ENCODE results near the gene LAMA2.

Gene LAMA2

GRCh38 chr6:128981716-128982115 is 98.8 kb downstream of the LAMA2 start:
- H3K27me3 ChIP-seq (replicated peaks in 2 of 5; ENCODE audit: control insufficient read depth in 4 of 5, insufficient read depth in 5 of 5, low read length in 4 of 5): no peaks in the 10 kb centered on the region
- H3K4me1 ChIP-seq (ENCODE audit: control extremely low read depth in 1 of 4, control insufficient read depth in 4 of 4, insufficient read depth in 4 of 4, low read length in 3 of 4): no peaks in the 10 kb centered on the region
- ChIA-PET CTCF (no interaction called here), POLR2A (no interaction called here)
- no peaks in the 10 kb centered on the region for H3K36me3 ChIP-seq (ENCODE audit: control insufficient read depth in 4 of 4, insufficient read depth in 4 of 4, low read length in 3 of 4)
- no peaks in the 10 kb centered on the region for H3K9me3 ChIP-seq (ENCODE audit: control extremely low read depth in 1 of 5, control insufficient read depth in 4 of 5, insufficient read depth in 2 of 5, low read depth in 1 of 5, low read length in 4 of 5)
- 86% methylated on average over 3 of the region's 3 CpGs for WGBS (ENCODE audit: insufficient coverage)
- DNase-seq: no peak
- no peak overlapping the region for H3K4me3 ChIP-seq (ENCODE audit: control insufficient read depth in 1 of 7, extremely low read depth in 1 of 7, insufficient read depth in 4 of 7, low read depth in 2 of 7, low read length in 6 of 7)
- H3K27ac ChIP-seq (ENCODE audit: insufficient read depth in 1 of 2, low read depth in 1 of 2, low read length in 2 of 2, poor library complexity in 1 of 2, severe bottlenecking in 2 of 2): no peak overlapping the region

- 100% methylated on average over 1 of the region's 3 CpGs for WGBS (ENCODE audit: insufficient coverage)
- DNase-seq: no peak
- Histone ChIP-seq H3K4me1 (ENCODE audit: control extremely low read depth in 1 of 4, control insufficient read depth in 4 of 4, insufficient read depth in 4 of 4, low read length in 3 of 4) (no peaks in the 10 kb centered on the region), H3K36me3 (ENCODE audit: control insufficient read depth in 4 of 4, insufficient read depth in 4 of 4, low read length in 3 of 4) (no peaks in the 10 kb centered on the region), H3K27me3 (replicated peaks in 2 of 5; ENCODE audit: control insufficient read depth in 4 of 5, insufficient read depth in 5 of 5, low read length in 4 of 5) (no peaks in the 10 kb centered on the region), H3K9me3 (ENCODE audit: control extremely low read depth in 1 of 5, control insufficient read depth in 4 of 5, insufficient read depth in 2 of 5, low read depth in 1 of 5, low read length in 4 of 5) (no peaks in the 10 kb centered on the region), H3K4me3 (ENCODE audit: control insufficient read depth in 1 of 7, extremely low read depth in 1 of 7, insufficient read depth in 4 of 7, low read depth in 2 of 7, low read length in 6 of 7) (no peak overlapping the region), H3K27ac (ENCODE audit: insufficient read depth in 1 of 2, low read depth in 1 of 2, low read length in 2 of 2, poor library complexity in 1 of 2, severe bottlenecking in 2 of 2) (no peak overlapping the region)
- ChIA-PET CTCF (no interaction called here), POLR2A (no interaction called here)
Observed at GRCh38 chr6:128990360-128990759, 107.4 kb downstream of the LAMA2 start.

- DNase-seq: no peak
- Histone ChIP-seq H3K9me3 (ENCODE audit: control extremely low read depth in 1 of 5, control insufficient read depth in 4 of 5, insufficient read depth in 2 of 5, low read depth in 1 of 5, low read length in 4 of 5) (no peaks in the 10 kb centered on the region), H3K4me3 (ENCODE audit: control insufficient read depth in 1 of 7, extremely low read depth in 1 of 7, insufficient read depth in 4 of 7, low read depth in 2 of 7, low read length in 6 of 7) (no peak overlapping the region), H3K27ac (ENCODE audit: insufficient read depth in 1 of 2, low read depth in 1 of 2, low read length in 2 of 2, poor library complexity in 1 of 2, severe bottlenecking in 2 of 2) (no peak overlapping the region), H3K27me3 (replicated peaks in 2 of 5; ENCODE audit: control insufficient read depth in 4 of 5, insufficient read depth in 5 of 5, low read length in 4 of 5) (no peaks in the 10 kb centered on the region), H3K36me3 (ENCODE audit: control insufficient read depth in 4 of 4, insufficient read depth in 4 of 4, low read length in 3 of 4) (no peaks in the 10 kb centered on the region), H3K4me1 (ENCODE audit: control extremely low read depth in 1 of 4, control insufficient read depth in 4 of 4, insufficient read depth in 4 of 4, low read length in 3 of 4) (no peaks in the 10 kb centered on the region)
- ChIA-PET CTCF (no interaction called here), POLR2A (no interaction called here)
- WGBS (ENCODE audit: insufficient coverage): 96% methylated on average over 4 of the region's 8 CpGs
Observed at GRCh38 chr6:128990915-128991314, 108.0 kb downstream of the LAMA2 start.

- no CpG with 5 or more reads among the region's 4 CpGs for WGBS (ENCODE audit: insufficient coverage)
- POLR2A ChIA-PET: no interaction called here
- DNase-seq: no peak
- Histone ChIP-seq H3K9me3 (ENCODE audit: control extremely low read depth in 1 of 5, control insufficient read depth in 4 of 5, insufficient read depth in 2 of 5, low read depth in 1 of 5, low read length in 4 of 5) (no peaks in the 10 kb centered on the region), H3K27ac (ENCODE audit: insufficient read depth in 1 of 2, low read depth in 1 of 2, low read length in 2 of 2, poor library complexity in 1 of 2, severe bottlenecking in 2 of 2) (no peak overlapping the region), H3K4me3 (ENCODE audit: control insufficient read depth in 1 of 7, extremely low read depth in 1 of 7, insufficient read depth in 4 of 7, low read depth in 2 of 7, low read length in 6 of 7) (no peak overlapping the region), H3K36me3 (ENCODE audit: control insufficient read depth in 4 of 4, insufficient read depth in 4 of 4, low read length in 3 of 4) (no peaks in the 10 kb centered on the region), H3K4me1 (ENCODE audit: control extremely low read depth in 1 of 4, control insufficient read depth in 4 of 4, insufficient read depth in 4 of 4, low read length in 3 of 4) (no peaks in the 10 kb centered on the region), H3K27me3 (replicated peaks in 2 of 5; ENCODE audit: control insufficient read depth in 4 of 5, insufficient read depth in 5 of 5, low read length in 4 of 5) (no peaks in the 10 kb centered on the region)
- CTCF ChIA-PET: no interaction called here
Observed at GRCh38 chr6:128993166-128993565, 110.2 kb downstream of the LAMA2 start.

- 97% methylated on average over 4 of the region's 5 CpGs for WGBS (ENCODE audit: insufficient coverage)
- POLR2A ChIA-PET: no interaction called here
- H3K27me3 ChIP-seq (replicated peaks in 2 of 5; ENCODE audit: control insufficient read depth in 4 of 5, insufficient read depth in 5 of 5, low read length in 4 of 5): no peaks in the 10 kb centered on the region
- no peaks in the 10 kb centered on the region for H3K36me3 ChIP-seq (ENCODE audit: control insufficient read depth in 4 of 4, insufficient read depth in 4 of 4, low read length in 3 of 4)
- no peaks in the 10 kb centered on the region for H3K9me3 ChIP-seq (ENCODE audit: control extremely low read depth in 1 of 5, control insufficient read depth in 4 of 5, insufficient read depth in 2 of 5, low read depth in 1 of 5, low read length in 4 of 5)
- H3K27ac ChIP-seq (ENCODE audit: insufficient read depth in 1 of 2, low read depth in 1 of 2, low read length in 2 of 2, poor library complexity in 1 of 2, severe bottlenecking in 2 of 2): no peak overlapping the region
- CTCF ChIA-PET: no interaction called here
- no peak for DNase-seq
- no peak overlapping the region for H3K4me3 ChIP-seq (ENCODE audit: control insufficient read depth in 1 of 7, extremely low read depth in 1 of 7, insufficient read depth in 4 of 7, low read depth in 2 of 7, low read length in 6 of 7)
- H3K4me1 ChIP-seq (ENCODE audit: control extremely low read depth in 1 of 4, control insufficient read depth in 4 of 4, insufficient read depth in 4 of 4, low read length in 3 of 4): no peaks in the 10 kb centered on the region
Observed at GRCh38 chr6:128997880-128998279, 114.9 kb downstream of the LAMA2 start.

GRCh38 chr6:129006724-129007514 is 124.0 kb downstream of the LAMA2 start:
- POLR2A ChIA-PET: no interaction called here
- DNase-seq: no peak
- Histone ChIP-seq H3K27ac (ENCODE audit: insufficient read depth in 1 of 2, low read depth in 1 of 2, low read length in 2 of 2, poor library complexity in 1 of 2, severe bottlenecking in 2 of 2) (no peak overlapping the region), H3K9me3 (ENCODE audit: control extremely low read depth in 1 of 5, control insufficient read depth in 4 of 5, insufficient read depth in 2 of 5, low read depth in 1 of 5, low read length in 4 of 5) (no peaks in the 10 kb centered on the region), H3K4me3 (ENCODE audit: control insufficient read depth in 1 of 7, extremely low read depth in 1 of 7, insufficient read depth in 4 of 7, low read depth in 2 of 7, low read length in 6 of 7) (no peak overlapping the region), H3K27me3 (replicated peaks in 2 of 5; ENCODE audit: control insufficient read depth in 4 of 5, insufficient read depth in 5 of 5, low read length in 4 of 5) (no peaks in the 10 kb centered on the region), H3K4me1 (ENCODE audit: control extremely low read depth in 1 of 4, control insufficient read depth in 4 of 4, insufficient read depth in 4 of 4, low read length in 3 of 4) (no peaks in the 10 kb centered on the region), H3K36me3 (ENCODE audit: control insufficient read depth in 4 of 4, insufficient read depth in 4 of 4, low read length in 3 of 4) (no peaks in the 10 kb centered on the region)
- CTCF ChIA-PET: no interaction called here
- 61% methylated on average over 3 of the region's 4 CpGs for WGBS (ENCODE audit: insufficient coverage)

- 87% methylated on average over 2 of the region's 4 CpGs for WGBS (ENCODE audit: insufficient coverage)
- no peaks in the 10 kb centered on the region for H3K36me3 ChIP-seq (ENCODE audit: control insufficient read depth in 4 of 4, insufficient read depth in 4 of 4, low read length in 3 of 4)
Observed at GRCh38 chr6:129007701-129008373, 124.9 kb downstream of the LAMA2 start.

More at GRCh38 chr6:129007701-129008373, 124.9 kb downstream of the LAMA2 start:
- Histone ChIP-seq H3K27me3 (replicated peaks in 2 of 5; ENCODE audit: control insufficient read depth in 4 of 5, insufficient read depth in 5 of 5, low read length in 4 of 5) (no peaks in the 10 kb centered on the region), H3K4me1 (ENCODE audit: control extremely low read depth in 1 of 4, control insufficient read depth in 4 of 4, insufficient read depth in 4 of 4, low read length in 3 of 4) (no peaks in the 10 kb centered on the region), H3K4me3 (ENCODE audit: control insufficient read depth in 1 of 7, extremely low read depth in 1 of 7, insufficient read depth in 4 of 7, low read depth in 2 of 7, low read length in 6 of 7) (no peak overlapping the region), H3K9me3 (ENCODE audit: control extremely low read depth in 1 of 5, control insufficient read depth in 4 of 5, insufficient read depth in 2 of 5, low read depth in 1 of 5, low read length in 4 of 5) (no peaks in the 10 kb centered on the region), H3K27ac (ENCODE audit: insufficient read depth in 1 of 2, low read depth in 1 of 2, low read length in 2 of 2, poor library complexity in 1 of 2, severe bottlenecking in 2 of 2) (no peak overlapping the region)
- DNase-seq: no peak
- CTCF ChIA-PET: no interaction called here
- POLR2A ChIA-PET: no interaction called here

Data from common myeloid progenitor, CD34-positive (primary cell).